IMR-90 (cell line): Measurements from ENCODE around the gene CEBPZ.

Experiments used
- CTCF ChIP-seq: conservative IDR thresholded peaks from 2 replicates; pipeline ENCODE4 v1.5.1; 2012; ENCODE audit warnings: mild to moderate bottlenecking, low read depth, low read length, improper control_type of control experiment
- FOS ChIP-seq: fragments of 150-350 bp; IDR thresholded peaks from 2 replicates; pipeline ENCODE4 v1.6.1; 2016; ENCODE audit warnings: low read depth, low read length
- MAFK ChIP-seq: IDR thresholded peaks from 2 replicates; pipeline ENCODE4 v1.6.1; 2012; ENCODE audit warnings: low read depth, low read length, improper control_type of control experiment
- POLR2A ChIP-seq: IDR thresholded peaks from 2 replicates; pipeline ENCODE4 v1.6.1; 2012; ENCODE audit warnings: mild to moderate bottlenecking, low read depth, low read length
- RFX5 ChIP-seq: IDR thresholded peaks from 2 replicates; pipeline ENCODE4 v1.8.0; 2012; ENCODE audit warnings: low read depth, mild to moderate bottlenecking, low read length, moderate library complexity

GRCh38 chr2:37271376-37272067 lies 40.1 kb upstream of the CEBPZ start:
- TF ChIP-seq CTCF: no peak
- TF ChIP-seq MAFK: no peak; the same call in 1 of the 2 replicates
- no peak for TF ChIP-seq POLR2A
- TF ChIP-seq FOS: no peak
- TF ChIP-seq RFX5: no peak
